Adrenal gland (tissue), 5 donors: ENCODE data around the gene RPS10.

ENCODE experiments used
- POLR2A ChIP-seq, 2 donors: fragments of 450-650 bp; IDR thresholded peaks; one replicate each; pipeline ENCODE4 v1.6.1; 2017; ENCODE audit warnings: antibody characterized with exemption in 2 of 2, mild to moderate bottlenecking in 2 of 2, moderate library complexity in 1 of 2
- TF ChIP-seq, protein P1 (sequence below), 6 experiments: fragments of 450-650 bp in 4 of 6; fragments of 200-600 bp in 2 of 6; sonication (generic) in 1 of 6; IDR thresholded peaks; 1 replicate in 5 of 6; 2 replicates in 1 of 6; pipeline versions ENCODE4 v1.5.1 to v1.8.0; 2016 to 2021; ENCODE audit warnings: antibody characterized with exemption in 6 of 6, mild to moderate bottlenecking in 2 of 6, moderate library complexity in 1 of 6
- donor health status: DM: no; HTN: no; CAD: no.

- TF ChIP-seq POLR2A (IDR thresholded peaks at IDR 0.05): no peak
- TF ChIP-seq, protein P1, sequence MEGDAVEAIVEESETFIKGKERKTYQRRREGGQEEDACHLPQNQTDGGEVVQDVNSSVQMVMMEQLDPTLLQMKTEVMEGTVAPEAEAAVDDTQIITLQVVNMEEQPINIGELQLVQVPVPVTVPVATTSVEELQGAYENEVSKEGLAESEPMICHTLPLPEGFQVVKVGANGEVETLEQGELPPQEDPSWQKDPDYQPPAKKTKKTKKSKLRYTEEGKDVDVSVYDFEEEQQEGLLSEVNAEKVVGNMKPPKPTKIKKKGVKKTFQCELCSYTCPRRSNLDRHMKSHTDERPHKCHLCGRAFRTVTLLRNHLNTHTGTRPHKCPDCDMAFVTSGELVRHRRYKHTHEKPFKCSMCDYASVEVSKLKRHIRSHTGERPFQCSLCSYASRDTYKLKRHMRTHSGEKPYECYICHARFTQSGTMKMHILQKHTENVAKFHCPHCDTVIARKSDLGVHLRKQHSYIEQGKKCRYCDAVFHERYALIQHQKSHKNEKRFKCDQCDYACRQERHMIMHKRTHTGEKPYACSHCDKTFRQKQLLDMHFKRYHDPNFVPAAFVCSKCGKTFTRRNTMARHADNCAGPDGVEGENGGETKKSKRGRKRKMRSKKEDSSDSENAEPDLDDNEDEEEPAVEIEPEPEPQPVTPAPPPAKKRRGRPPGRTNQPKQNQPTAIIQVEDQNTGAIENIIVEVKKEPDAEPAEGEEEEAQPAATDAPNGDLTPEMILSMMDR (IDR thresholded peaks at IDR 0.05): no peak
These were observed 13.1 kb downstream of the RPS10 start for GRCh38 chr6:34412643-34413214.
